H1 (cell line): ENCODE measurements around the gene FUNDC2. TPM values are rescaled to one million over a fixed set of nuclear protein-coding genes. Genes with fewer than 3 reads are reported as not detected.

Experiments used
- CTCF ChIA-PET: fragments of 300-600 bp; sonication (Branson Sonifier 250); formaldehyde crosslinking; loops from one replicate; lab custom pipeline; 2021; ENCODE audit not compliant: partially characterized antibody; lab: Charles Lee
- POLR2A ChIA-PET: fragments of 300-600 bp; sonication (Branson Sonifier 250); formaldehyde crosslinking; loops from one replicate; lab custom pipeline; 2021; ENCODE audit warnings: inconsistent platforms; ENCODE audit not compliant: partially characterized antibody; lab: Charles Lee
- DNase-seq, 2 experiments: peaks; one replicate each; pipeline versions ENCODE4 v3.0.0 to v3.0.0-alpha.2; 2010 to 2022; ENCODE audit warnings: low spot score in 2 of 2, low read depth in 1 of 2, mixed read lengths in 1 of 2
- FAIRE-seq: peaks from 2 replicates; lab custom pipeline; 2011; peaks lifted over from hg19 to GRCh38; lab: Jason Lieb, UNC
- H2AFZ ChIP-seq: 2 replicates; pipeline ENCODE4 v1.8.1; 2012; ENCODE audit warnings: low read length, inconsistent platforms
- H2AK5ac ChIP-seq: 2 replicates; pipeline ENCODE4 v1.6.1; 2013; ENCODE audit warnings: low read depth, low read length
- H2BK120ac ChIP-seq: replicated peaks from 2 replicates; pipeline ENCODE3; 2013; ENCODE audit warnings: low read depth, low read length, inconsistent platforms
- H2BK12ac ChIP-seq: 2 replicates; pipeline ENCODE4 v1.6.1; 2013; ENCODE audit warnings: low read depth, low read length
- H2BK15ac ChIP-seq: 2 replicates; pipeline ENCODE4 v1.6.1; 2013; ENCODE audit warnings: low read length
- H2BK20ac ChIP-seq: 2 replicates; pipeline ENCODE4 v1.6.1; 2013; ENCODE audit warnings: low read length
- H2BK5ac ChIP-seq: 2 replicates; pipeline ENCODE4 v1.6.1; 2013; ENCODE audit warnings: low read depth, low read length
- H3K14ac ChIP-seq: 2 replicates; pipeline ENCODE4 v1.6.1; 2013; ENCODE audit warnings: inconsistent platforms; ENCODE audit not compliant: insufficient read length
- H3K18ac ChIP-seq: 2 replicates; pipeline ENCODE4 v1.6.1; 2013; ENCODE audit warnings: low read length; ENCODE audit errors: extremely low read depth
- H3K23ac ChIP-seq: 2 replicates; pipeline ENCODE4 v1.6.1; 2013; ENCODE audit warnings: inconsistent platforms; ENCODE audit not compliant: insufficient read length
- H3K23me2 ChIP-seq: 2 replicates; pipeline ENCODE4 v1.6.1; 2013; ENCODE audit warnings: low read depth, low read length
- H3K27ac ChIP-seq: 2 replicates; pipeline ENCODE4 v1.6.1; 2011; ENCODE audit warnings: low read depth, low read length, inconsistent platforms
- H3K27me3 ChIP-seq, 4 experiments: replicated peaks in 1 of 4; 1 replicate in 1 of 4; 2 replicates in 3 of 4; pipeline versions ENCODE4 v1.6.1 to v1.8.1; 2011 to 2013; ENCODE audit warnings: low read length in 3 of 4, mild to moderate bottlenecking in 3 of 4, inconsistent platforms in 2 of 4, mixed read lengths in 2 of 4, moderate library complexity in 1 of 4; ENCODE audit not compliant: control insufficient read depth in 3 of 4, insufficient read depth in 3 of 4; ENCODE audit errors: extremely low read depth in 1 of 4
- H3K36me3 ChIP-seq, 4 experiments: 2 replicates each; pipeline versions ENCODE4 v1.6.1 to v1.8.1; 2011 to 2013; ENCODE audit warnings: mild to moderate bottlenecking in 4 of 4, low read length in 3 of 4, moderate library complexity in 2 of 4, control low read depth in 1 of 4, inconsistent platforms in 1 of 4; ENCODE audit not compliant: insufficient read depth in 4 of 4, control insufficient read depth in 2 of 4
- H3K4ac ChIP-seq: replicated peaks from 2 replicates; pipeline ENCODE3; 2013; ENCODE audit warnings: low read length, low read depth, mixed read lengths, inconsistent platforms; ENCODE audit not compliant: insufficient read length
- H3K4me1 ChIP-seq, 4 experiments: replicated peaks in 1 of 4; 1 replicate in 1 of 4; 2 replicates in 3 of 4; pipeline versions ENCODE4 v1.6.1 to v1.8.1; 2011 to 2013; ENCODE audit warnings: low read length in 3 of 4, inconsistent platforms in 2 of 4, mixed read lengths in 1 of 4; ENCODE audit not compliant: insufficient read depth in 4 of 4, control insufficient read depth in 3 of 4
- H3K4me2 ChIP-seq, 2 experiments: 2 replicates each; pipeline versions ENCODE4 v1.6.1 to v1.8.1; 2011 to 2013; ENCODE audit warnings: low read depth in 2 of 2, low read length in 2 of 2, control low read depth in 1 of 2, inconsistent platforms in 1 of 2, mild to moderate bottlenecking in 1 of 2; ENCODE audit not compliant: insufficient read depth in 1 of 2
- H3K4me3 ChIP-seq, 4 experiments: fragments of 200-600, 300-600 bp in 1 of 4; sonication (generic), shearing (Covaris generic), sonication (Bioruptor Twin) in 1 of 4; 2 replicates each; pipeline versions ENCODE4 v1.5.1 to v1.8.1; 2011 to 2016; ENCODE audit warnings: low read length in 4 of 4, low read depth in 3 of 4, control low read depth in 2 of 4, inconsistent platforms in 2 of 4, mild to moderate bottlenecking in 2 of 4, mixed read lengths in 1 of 4, moderate library complexity in 1 of 4; ENCODE audit not compliant: insufficient read depth in 2 of 4; ENCODE audit errors: extremely low read depth in 1 of 4
- H3K56ac ChIP-seq: replicated peaks from 2 replicates; pipeline ENCODE3; 2013; ENCODE audit warnings: low read depth, mild to moderate bottlenecking, mixed read lengths, low read length, inconsistent platforms; ENCODE audit not compliant: insufficient read length
- H3K79me1 ChIP-seq: 2 replicates; pipeline ENCODE4 v1.6.1; 2013; ENCODE audit warnings: low read depth, low read length, control low read depth
- H3K79me2 ChIP-seq, 2 experiments: 2 replicates each; pipeline versions ENCODE4 v1.6.1 to v1.8.1; 2012 to 2013; ENCODE audit warnings: low read length in 2 of 2, mild to moderate bottlenecking in 2 of 2, inconsistent platforms in 1 of 2; ENCODE audit not compliant: insufficient read depth in 2 of 2, control insufficient read depth in 1 of 2
- H3K9ac ChIP-seq, 4 experiments: replicated peaks in 1 of 4; 1 replicate in 1 of 4; 2 replicates in 3 of 4; pipeline versions ENCODE4 v1.6.1 to v1.8.1; 2011 to 2013; ENCODE audit warnings: low read depth in 3 of 4, low read length in 3 of 4, control low read depth in 2 of 4, mild to moderate bottlenecking in 2 of 4, moderate library complexity in 2 of 4, inconsistent platforms in 1 of 4; ENCODE audit errors: extremely low read depth in 1 of 4
- H3K9me3 ChIP-seq, 2 experiments: 2 replicates each; pipeline versions ENCODE4 v1.6.1 to v1.8.1; 2012 to 2013; ENCODE audit warnings: mild to moderate bottlenecking in 2 of 2, moderate library complexity in 2 of 2, control low read depth in 1 of 2, inconsistent platforms in 1 of 2, low read depth in 1 of 2, low read length in 1 of 2, mixed read lengths in 1 of 2; ENCODE audit not compliant: insufficient read depth in 2 of 2
- H4K20me1 ChIP-seq, 2 experiments: replicated peaks in 1 of 2; 2 replicates each; pipeline versions ENCODE3 to v1.8.1; 2011 to 2013; ENCODE audit warnings: inconsistent platforms in 2 of 2, low read length in 2 of 2, mild to moderate bottlenecking in 1 of 2; ENCODE audit not compliant: insufficient read depth in 2 of 2, control insufficient read depth in 1 of 2
- H4K5ac ChIP-seq: 2 replicates; pipeline ENCODE4 v1.6.1; 2013; ENCODE audit warnings: low read length, low read depth, mixed read lengths, inconsistent platforms; ENCODE audit not compliant: insufficient read length
- H4K8ac ChIP-seq: 2 replicates; pipeline ENCODE4 v1.8.0; 2013; ENCODE audit warnings: mild to moderate bottlenecking, moderate library complexity, low read length, inconsistent platforms; ENCODE audit not compliant: insufficient read depth; ENCODE audit errors: extremely low read depth
- H4K91ac ChIP-seq: replicated peaks from 2 replicates; pipeline ENCODE3; 2013; ENCODE audit warnings: low read length, mixed read lengths, inconsistent platforms; ENCODE audit not compliant: insufficient read length
- ASH2L ChIP-seq: fragments of 200-600, 300-600 bp; sonication (generic); IDR thresholded peaks from one replicate; pipeline ENCODE4 v1.7.1; 2017; ENCODE audit warnings: low read length
- ATF2 ChIP-seq: IDR thresholded peaks from 2 replicates; pipeline ENCODE4 v1.6.1; 2012; ENCODE audit warnings: low read length, inconsistent platforms
- CEBPB ChIP-seq: IDR thresholded peaks from 2 replicates; pipeline ENCODE4 v1.6.1; 2012; ENCODE audit warnings: low read depth, low read length
- CREB1 ChIP-seq: IDR thresholded peaks from 2 replicates; pipeline ENCODE4 v1.6.1; 2012; ENCODE audit warnings: inconsistent platforms
- CTBP2 ChIP-seq: IDR thresholded peaks from 2 replicates; pipeline ENCODE4 v1.7.0; 2011; ENCODE audit warnings: borderline replicate concordance, mild to moderate bottlenecking, moderate library complexity, mixed read lengths, low read length; ENCODE audit not compliant: insufficient read depth, insufficient read length
- GABPA ChIP-seq: IDR thresholded peaks from 2 replicates; pipeline ENCODE4 v1.6.1; 2011; ENCODE audit warnings: mild to moderate bottlenecking, low read length, moderate library complexity, borderline replicate concordance; ENCODE audit not compliant: insufficient read depth
- MAX ChIP-seq: IDR thresholded peaks from 2 replicates; pipeline ENCODE4 v1.6.1; 2012; ENCODE audit warnings: inconsistent platforms
- RAD21 ChIP-seq, 2 experiments: IDR thresholded peaks in 1 of 2; conservative IDR thresholded peaks in 1 of 2; 2 replicates each; pipeline ENCODE4 v1.6.1; 2011; ENCODE audit warnings: low read depth in 2 of 2, low read length in 2 of 2, improper control_type of control experiment in 1 of 2, inconsistent platforms in 1 of 2, mild to moderate bottlenecking in 1 of 2, moderate library complexity in 1 of 2
- SIN3A ChIP-seq, 2 experiments: IDR thresholded peaks in 1 of 2; conservative IDR thresholded peaks in 1 of 2; 2 replicates each; pipeline ENCODE4 v1.6.1; 2011 to 2012; ENCODE audit warnings: low read length in 2 of 2, improper control_type of control experiment in 1 of 2, low read depth in 1 of 2, mild to moderate bottlenecking in 1 of 2
- SIRT6 ChIP-seq: IDR thresholded peaks from one replicate; pipeline ENCODE4 v1.7.1; 2012; ENCODE audit warnings: low read length, inconsistent platforms
- SP1 ChIP-seq: IDR thresholded peaks from 2 replicates; pipeline ENCODE4 v1.6.1; 2011; ENCODE audit warnings: low read depth, low read length
- SP4 ChIP-seq: IDR thresholded peaks from 2 replicates; pipeline ENCODE4 v1.6.1; 2012; ENCODE audit warnings: low read length, inconsistent platforms
- TAF1 ChIP-seq: IDR thresholded peaks from 2 replicates; pipeline ENCODE4 v1.6.1; 2011; ENCODE audit warnings: mild to moderate bottlenecking, low read depth, low read length
- TBP ChIP-seq: IDR thresholded peaks from 2 replicates; pipeline ENCODE4 v1.6.1; 2011; ENCODE audit warnings: low read depth, low read length, improper control_type of control experiment
- WGBS, 2 experiments: shearing (Covaris generic) in 1 of 2; methylation state at CpG; one replicate each; pipeline versions ENCODE4 v1.1.6 to v1.1.7; 2013 to 2015; ENCODE audit warnings: low lambda C conversion rate in 2 of 2, mixed read lengths in 2 of 2, inconsistent platforms in 1 of 2, low coverage in 1 of 2, missing lambda C conversion rate in 1 of 2; ENCODE audit not compliant: insufficient replicate concordance in 2 of 2, insufficient coverage in 1 of 2, insufficient read length in 1 of 2; ENCODE audit errors: extremely low coverage in 1 of 2, missing lambda C conversion rate in 1 of 2; 5-methylcytosine and 5-hydroxymethylcytosine counted together
- polyA plus RNA-seq, 7 experiments: library from polyadenylated mRNA; depleted of rRNA in 3 of 7; stranded (reverse) in 5 of 7; unstranded in 2 of 7; fragments of >200 nt in 5 of 7; fragments of 200-250 nt in 2 of 7; gene quantifications; 1 replicate in 5 of 7; 2 replicates in 1 of 7; 4 replicates in 1 of 7; pipeline versions ENCODE4 v1.2.1 to v1.2.3, GENCODE V29; 2011 to 2013; ENCODE audit warnings: missing spikeins in 2 of 7, mixed read lengths in 2 of 7
- total RNA-seq: library from RNA; stranded (reverse); fragmentation: NEBNext Ultra II Directional; extraction: Animal tissue kit (Norgen Biotek cat#: 25700); gene quantifications from 2 replicates; pipeline ENCODE4 v1.2.1, GENCODE V29; 2021

The FUNDC2 gene
- total and polyA plus RNA-seq, 2 of the 8 experiments (the other 6 are each of a cell fraction or from before 2014, with no cell fraction given), result 67.7 to 93.7 TPM

GRCh38 chrX:154990496-154990895, 36.1 kb upstream of the FUNDC2 start:
- no peaks in the 10 kb centered on the region for H3K9me3 ChIP-seq
- H3K14ac ChIP-seq, result no peak overlapping the region
- no peak overlapping the region for H2AK5ac ChIP-seq
- no peaks in the 10 kb centered on the region for H3K23me2 ChIP-seq
- H3K23ac ChIP-seq, result no peak overlapping the region
- H2BK12ac ChIP-seq, result no peak overlapping the region
- no peak overlapping the region for H3K4me3 ChIP-seq
- no peak overlapping the region for H4K91ac ChIP-seq
- no peak overlapping the region for H3K56ac ChIP-seq
- H3K4me1 ChIP-seq, result no peaks in the 10 kb centered on the region; a peak in 2 of 7 replicates
- CTCF ChIA-PET, result no interaction called here
- H3K27ac ChIP-seq, result no peak overlapping the region
- no peaks in the 10 kb centered on the region for H3K27me3 ChIP-seq
- no peak for DNase-seq
- no peak overlapping the region for H2AFZ ChIP-seq
- POLR2A ChIA-PET, result no interaction called here
- no peak overlapping the region for H3K4ac ChIP-seq
- no peak overlapping the region for H4K5ac ChIP-seq
- no peaks in the 10 kb centered on the region for H3K79me1 ChIP-seq
- FAIRE-seq, result no peak
- H2BK20ac ChIP-seq, result no peak overlapping the region
- WGBS, 2 experiments, result 76% methylated on average over 3 of the region's 3 CpGs; no CpG with 5 or more reads in 1 of the 2 experiments
- no peaks in the 10 kb centered on the region for H3K36me3 ChIP-seq
- H4K8ac ChIP-seq, result no peak overlapping the region
- H2BK5ac ChIP-seq, result no peak overlapping the region
- no peak overlapping the region for H3K18ac ChIP-seq
- no peak overlapping the region for H2BK120ac ChIP-seq
- no peak overlapping the region for H3K9ac ChIP-seq
- no peaks in the 10 kb centered on the region for H3K79me2 ChIP-seq
- H2BK15ac ChIP-seq, result no peak overlapping the region
- H3K4me2 ChIP-seq, result no peak overlapping the region
- no peaks in the 10 kb centered on the region for H4K20me1 ChIP-seq
- TF ChIP-seq SP4, result no peak
- TF ChIP-seq TAF1, result no peak
- no peak for TF ChIP-seq ATF2
- TF ChIP-seq CTBP2, result no peak
- TF ChIP-seq TBP, result no peak
- TF ChIP-seq SP1, result no peak
- TF ChIP-seq RAD21 (IDR thresholded peaks at IDR 0.05 in 1 of 2, conservative IDR thresholded peaks at IDR 0.05 in 1 of 2; ENCODE audit: low read depth in 2 of 2, low read length in 2 of 2), result no peak
- TF ChIP-seq MAX, result no peak
- TF ChIP-seq CEBPB, result no peak
- no peak for TF ChIP-seq ASH2L
- no peak for TF ChIP-seq SIN3A (conservative IDR thresholded peaks at IDR 0.05 in 1 of 2, IDR thresholded peaks at IDR 0.05 in 1 of 2; ENCODE audit: low read depth in 1 of 2, low read length in 2 of 2)
- no peak for TF ChIP-seq GABPA
- TF ChIP-seq SIRT6, result no peak
- no peak for TF ChIP-seq CREB1
